ENCODE data around the gene ING1. TPM values are rescaled to one million over a fixed set of nuclear protein-coding genes. Genes with fewer than 3 reads are reported as not detected.
"Not testable (repeated sequence)": the region's sequence is repeated elsewhere in the genome, so short reads cannot be mapped to it uniquely, and the experiment has no call there.

ING1 gene
- polyA plus RNA-seq, 3 donors, result 10.1 to 16.0 (median 11.7) TPM

DNA sequence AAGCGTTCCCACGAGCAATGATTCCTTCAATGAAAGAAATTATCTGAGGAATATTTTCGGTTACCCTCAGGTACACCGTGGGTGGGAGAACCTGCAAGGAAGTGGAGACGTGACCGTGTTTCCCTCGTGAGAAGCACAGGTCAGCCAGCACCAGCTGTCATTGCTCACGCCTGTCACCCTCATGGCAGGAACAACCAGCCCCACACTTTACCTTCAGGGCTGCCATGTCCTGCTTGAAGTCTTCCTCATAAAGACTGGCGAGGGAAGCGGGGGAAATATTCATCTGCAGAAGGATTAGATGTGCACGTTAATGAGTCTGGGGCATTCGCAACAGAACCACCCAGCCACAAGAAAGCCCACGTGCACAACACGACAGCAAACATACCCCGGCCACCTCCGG lies 25.8 kb upstream of the ING1 start:
- H3K27ac ChIP-seq (ENCODE audit: low read depth, low read length), result no peak overlapping the region
- 93 to 94% (median 94%) methylated on average over 16 of the region's 16 CpGs for WGBS, 3 donors

DNA sequence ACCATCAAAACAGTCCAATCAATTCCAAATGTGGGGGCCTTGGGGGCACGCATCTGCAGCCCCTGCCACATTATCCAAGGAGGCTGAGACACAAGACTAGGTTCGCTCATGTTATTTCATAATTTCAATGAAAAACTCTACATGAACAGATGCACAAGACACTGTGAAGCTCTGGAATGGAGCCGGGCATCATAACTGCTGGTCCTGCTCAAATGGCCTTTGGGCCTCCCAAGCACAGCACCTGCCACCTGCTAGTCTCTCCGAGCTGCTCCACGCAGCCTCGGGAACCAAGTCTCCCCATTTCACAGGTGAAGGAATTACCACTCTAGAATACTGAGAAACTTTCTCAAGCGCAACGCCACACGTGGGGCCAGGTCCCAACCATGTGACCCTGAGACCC lies 24.5 kb upstream of the ING1 start:
- H3K27ac ChIP-seq (ENCODE audit: low read depth, low read length), result no peak overlapping the region

DNA sequence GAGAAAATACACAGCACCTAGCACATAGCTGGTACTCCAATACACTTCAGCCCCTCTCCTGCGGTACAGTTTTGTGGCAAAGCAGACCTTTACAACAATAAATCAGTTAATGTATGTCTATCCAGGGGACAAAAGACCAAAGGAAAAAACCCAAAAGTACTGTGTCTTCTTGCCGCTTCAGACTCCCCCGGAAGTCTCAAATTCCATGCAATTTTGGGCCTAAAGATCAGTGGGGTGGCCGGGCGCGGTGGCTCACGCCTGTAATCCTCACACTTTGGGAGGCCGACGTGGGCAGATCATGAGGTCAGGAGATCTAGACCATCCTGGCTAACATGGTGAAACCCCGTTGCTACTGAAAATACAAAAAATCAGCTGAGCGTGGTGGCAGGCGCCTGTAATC lies 23.8 kb upstream of the ING1 start:
- no peak overlapping the region for H3K27ac ChIP-seq (ENCODE audit: low read depth, low read length)
- 89 to 97% (median 94%) methylated on average over 12 of the region's 12 CpGs for WGBS, 3 donors

More for the DNA sequence above, 24.5 kb upstream of the ING1 start:
- 89 to 92% (median 91%) methylated on average over 9 of the region's 9 CpGs for WGBS, 3 donors

DNA sequence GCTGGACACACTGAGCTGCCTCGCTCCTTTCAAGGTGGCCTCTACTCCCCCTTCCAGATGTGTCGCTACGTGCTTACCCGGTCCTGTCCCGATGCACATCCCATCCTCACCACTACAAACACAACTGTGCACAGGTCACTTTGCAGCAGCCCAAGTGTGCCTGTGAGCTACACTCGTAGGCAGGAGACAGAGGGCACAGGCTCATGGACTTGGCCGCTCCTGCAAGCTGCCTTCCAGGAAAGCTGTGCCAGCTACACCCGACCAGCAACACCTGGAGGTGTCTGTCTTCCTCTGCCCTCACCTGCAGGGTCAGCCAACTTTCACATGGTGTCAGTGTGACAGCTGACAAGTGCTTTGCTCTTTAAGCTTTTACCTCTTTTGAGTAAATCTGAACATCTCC lies 23.0 kb upstream of the ING1 start:
- 63 to 90% (median 89%) methylated on average over 8 of the region's 8 CpGs for WGBS, 3 donors
- no peak overlapping the region for H3K27ac ChIP-seq (ENCODE audit: low read depth, low read length)

DNA sequence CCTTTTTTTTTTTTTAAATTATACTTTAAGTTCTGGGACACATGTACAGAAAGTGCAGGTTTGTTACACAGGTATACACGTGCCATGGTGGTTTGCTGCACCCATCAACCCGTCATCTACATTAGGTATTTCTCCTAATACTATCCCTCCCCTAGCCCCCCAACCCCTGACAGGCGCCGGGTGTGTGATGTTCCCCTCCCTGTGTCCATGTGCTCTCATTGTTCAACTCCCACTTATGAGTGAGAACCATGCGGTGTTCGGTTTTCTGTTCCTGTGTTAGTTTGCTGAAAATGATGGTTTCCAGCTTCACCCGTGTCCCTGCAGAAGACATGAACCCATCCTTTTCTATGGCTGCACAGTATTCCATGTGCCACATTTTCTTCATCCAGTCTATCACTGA lies 17.7 kb upstream of the ING1 start:
- WGBS, 3 donors, result 85 to 93% (median 88%) methylated on average over 7 of the region's 7 CpGs

DNA sequence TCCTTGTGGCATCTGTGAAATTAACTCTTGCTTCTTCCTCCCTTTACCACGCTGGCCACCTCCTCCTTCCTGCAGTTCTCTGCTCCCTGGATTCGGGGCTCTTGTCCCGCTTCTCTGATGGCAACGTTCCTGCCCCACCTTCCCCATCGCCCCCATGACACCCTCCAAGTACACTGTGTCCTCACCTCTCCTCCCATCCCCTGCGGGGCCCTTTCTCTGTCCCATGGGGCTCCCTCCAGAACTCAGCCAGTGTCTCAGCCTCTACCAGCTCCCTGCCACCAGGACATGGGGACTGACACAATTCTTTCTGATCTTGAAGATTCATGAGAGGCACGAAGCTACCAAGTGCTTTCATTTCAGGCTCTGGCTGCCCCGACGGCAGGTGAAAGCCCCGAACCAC lies 16.7 kb upstream of the ING1 start:
- 88 to 93% (median 90%) methylated on average over 10 of the region's 10 CpGs for WGBS, 3 donors

More for the DNA sequence above, 17.7 kb upstream of the ING1 start:
- H3K27ac ChIP-seq (ENCODE audit: low read depth, low read length), result not testable (repeated sequence)

GRCh38 chr13:110697842-110698241 lies 15.7 kb upstream of the ING1 start:
- 71 to 85% (median 74%) methylated on average over 4 of the region's 4 CpGs for WGBS, 3 donors
- no peak overlapping the region for H3K27ac ChIP-seq (ENCODE audit: low read depth, low read length)

More for the DNA sequence above, 16.7 kb upstream of the ING1 start:
- H3K27ac ChIP-seq (ENCODE audit: low read depth, low read length), result no peak overlapping the region

DNA sequence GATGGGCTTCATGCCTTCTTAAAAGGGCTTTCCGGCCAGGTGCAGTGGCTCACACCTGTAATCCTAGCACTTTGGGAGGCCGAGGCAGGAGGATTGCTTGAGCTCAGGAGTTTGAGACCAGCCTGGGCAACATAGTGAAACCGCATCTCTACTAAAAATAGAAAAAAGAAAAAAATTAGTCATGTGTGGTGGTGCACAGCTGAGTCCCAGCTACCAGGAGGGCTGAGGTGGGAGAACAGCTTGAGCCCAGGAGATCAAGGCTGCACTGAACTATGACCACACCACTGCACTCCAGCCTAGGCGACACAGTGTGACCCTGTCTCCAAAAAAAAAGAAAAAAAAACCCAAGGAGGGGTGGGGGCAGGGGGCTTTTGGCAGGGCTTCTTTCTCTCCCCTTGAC lies 14.8 kb upstream of the ING1 start:
- 95 to 97% (median 95%) methylated on average over 4 of the region's 4 CpGs for WGBS, 3 donors
- H3K27ac ChIP-seq (ENCODE audit: low read depth, low read length), result no peak overlapping the region

GRCh38 chr13:110699148-110700145 lies 14.1 kb upstream of the ING1 start:
- WGBS, 3 donors, result 72 to 84% (median 75%) methylated on average over 15 of the region's 15 CpGs
- H3K27ac ChIP-seq (ENCODE audit: low read depth, low read length), result no peak overlapping the region

- H3K27ac ChIP-seq (ENCODE audit: low read depth, low read length), result no peak overlapping the region
- 90 to 93% (median 91%) methylated on average over 14 of the region's 14 CpGs for WGBS, 3 donors
These were observed 13.3 kb upstream of the ING1 start for GRCh38 chr13:110700186-110700585.

GRCh38 chr13:110700641-110701040 lies 12.9 kb upstream of the ING1 start:
- H3K27ac ChIP-seq (ENCODE audit: low read depth, low read length), result no peak overlapping the region
- 68 to 82% (median 73%) methylated on average over 8 of the region's 8 CpGs for WGBS, 3 donors

- WGBS, 3 donors, result 97 to 98% (median 97%) methylated on average over 7 of the region's 7 CpGs
- H3K27ac ChIP-seq (ENCODE audit: low read depth, low read length), result not testable (repeated sequence)
These were observed 12.4 kb upstream of the ING1 start for GRCh38 chr13:110701061-110701460.

DNA sequence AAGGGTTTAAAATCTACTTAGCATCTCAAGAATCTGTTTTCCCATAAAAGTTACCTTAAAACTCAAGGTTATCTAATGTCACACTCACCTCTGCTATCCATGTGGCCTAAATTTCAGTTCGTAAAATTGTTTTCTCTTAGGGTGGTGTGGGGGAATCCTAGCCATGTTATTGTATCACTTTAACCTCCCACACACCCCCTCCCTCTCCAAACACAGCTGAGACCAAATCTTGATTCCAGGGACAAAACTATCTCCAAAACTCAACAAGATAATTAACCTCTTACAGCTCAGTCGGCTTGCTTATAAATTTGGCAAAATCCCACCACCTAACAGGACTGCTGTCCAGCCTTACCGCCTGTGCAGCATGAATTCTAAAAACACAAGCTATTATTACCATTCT lies 11.4 kb upstream of the ING1 start:
- no peak overlapping the region for H3K27ac ChIP-seq (ENCODE audit: low read depth, low read length)
- WGBS, 3 donors, result 39 to 65% (median 53%) methylated on average over 3 of the region's 3 CpGs

GRCh38 chr13:110702591-110703526 lies 10.6 kb upstream of the ING1 start:
- H3K27ac ChIP-seq (ENCODE audit: low read depth, low read length), result no peak overlapping the region
- WGBS, 3 donors, result 78 to 89% (median 80%) methylated on average over 15 of the region's 15 CpGs

DNA sequence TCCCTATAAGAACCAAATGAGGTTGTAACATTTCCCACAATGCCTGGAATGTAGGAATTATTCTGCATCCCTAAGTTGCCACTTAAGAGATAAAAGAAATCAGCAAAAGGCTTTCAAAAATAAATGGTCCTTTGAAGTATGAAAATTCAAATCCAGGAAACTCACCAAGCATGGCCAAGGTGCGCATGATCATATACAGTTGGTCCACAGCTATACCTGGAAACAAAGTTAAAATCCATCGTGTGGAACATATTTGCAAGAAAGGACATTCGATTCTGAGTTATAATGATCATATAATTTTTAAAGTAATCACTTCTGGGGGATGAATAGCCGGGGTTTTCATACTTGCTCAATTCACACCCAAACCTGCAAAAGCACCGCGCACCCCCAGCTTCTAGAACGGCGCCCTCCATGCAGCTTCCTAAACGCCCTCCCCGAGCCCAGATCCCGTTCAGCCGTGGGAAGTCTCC lies 8.1 kb upstream of the ING1 start:
- H3K27ac ChIP-seq (ENCODE audit: low read depth, low read length), result no peak overlapping the region
- WGBS, 3 donors, result 5 to 6% (median 5%) methylated on average over 12 of the region's 12 CpGs

- H3K27ac ChIP-seq (ENCODE audit: low read depth, low read length), result peak within 1 kb of the TSS; percentile 52
- 0 to 1% (median 1%) methylated on average over 57 to 80 of the region's 80 CpGs for WGBS, 3 donors
These were observed 7.5 kb upstream of the ING1 start, which contains the start of gene CARS2 for GRCh38 chr13:110705826-110706569. TSS of gene CARS2 (minus strand) at chr13:110706116. CDS start at chr13:110706093, 23 bp downstream.

DNA sequence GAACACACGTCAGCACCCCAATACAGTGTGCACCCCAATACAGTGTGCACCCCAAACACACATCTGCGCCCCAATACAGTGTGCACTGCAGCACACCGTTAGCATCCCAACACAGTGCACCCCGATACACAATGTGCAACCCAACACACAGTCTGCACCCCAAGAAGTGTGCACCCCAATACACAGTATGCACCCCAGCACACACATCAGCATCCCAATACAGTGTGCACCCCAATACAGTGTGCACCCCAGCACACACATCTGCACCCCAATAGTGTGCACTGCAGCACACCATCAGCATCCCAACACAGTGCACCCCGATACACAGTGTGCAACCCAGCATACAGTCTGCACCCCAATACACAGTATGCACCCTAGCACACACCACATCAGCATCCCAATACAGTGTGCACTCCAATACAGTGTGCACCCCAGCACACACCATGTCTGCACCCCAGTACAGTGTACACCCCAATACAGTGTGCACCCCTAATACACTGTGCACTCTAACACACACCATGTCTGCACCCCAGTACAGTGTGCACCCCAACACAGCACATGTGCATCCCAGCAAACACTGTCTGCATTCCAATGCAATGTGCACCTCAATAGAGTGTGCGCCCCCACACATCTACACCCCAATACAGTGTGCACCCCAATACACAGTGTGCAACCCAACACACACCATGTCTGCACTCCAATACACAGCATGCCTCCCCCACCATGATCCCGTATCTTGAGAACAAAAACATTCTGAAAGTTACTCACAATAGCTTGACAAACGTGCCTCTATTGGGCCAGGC lies 6.7 kb upstream of the ING1 start:
- no peak overlapping the region for H3K27ac ChIP-seq (ENCODE audit: low read depth, low read length)
- 57 to 63% (median 61%) methylated on average over 8 of the region's 8 CpGs for WGBS, 3 donors
